K562 (cell line): ENCODE data around the gene EXT2. TPM values are rescaled to one million over a fixed set of nuclear protein-coding genes. Genes with fewer than 3 reads are reported as not detected.
A peak's percentile ranks its signal among the peaks of the same experiment; 100 is the strongest.

Experiments used
- ATF2 ChIP-seq: sonication (generic); formaldehyde crosslinking; IDR thresholded peaks from 2 replicates; pipeline ENCODE4 v1.8.1; 2022; ENCODE audit warnings: missing genetic modification reagents
- ATF7 ChIP-seq: fragments of 450-650 bp; IDR thresholded peaks from 2 replicates; pipeline ENCODE4 v1.7.1; 2014; ENCODE audit warnings: mild to moderate bottlenecking, moderate library complexity
- E2F1 ChIP-seq: sonication (generic); formaldehyde crosslinking; IDR thresholded peaks from 2 replicates; pipeline ENCODE4 v1.8.1; 2023; ENCODE audit warnings: mild to moderate bottlenecking, missing genetic modification reagents, moderate library complexity
- EGR1 ChIP-seq: fragments of 450-650 bp; conservative IDR thresholded peaks from 2 replicates; pipeline ENCODE4 v1.6.1; 2017; ENCODE audit warnings: mild to moderate bottlenecking
- ETV5 ChIP-seq: sonication (generic); formaldehyde crosslinking; IDR thresholded peaks from 2 replicates; pipeline ENCODE4 v1.4.0; 2020; ENCODE audit warnings: low read depth, mild to moderate bottlenecking, missing genetic modification reagents
- FOXA1 ChIP-seq: fragments of 450-650 bp; IDR thresholded peaks from 2 replicates; pipeline ENCODE4 v1.6.1; 2016; ENCODE audit warnings: mild to moderate bottlenecking, borderline replicate concordance
- HDAC6 ChIP-seq: IDR thresholded peaks from 2 replicates; pipeline ENCODE4 v1.6.1; 2012; ENCODE audit warnings: low read depth, mild to moderate bottlenecking, control low read depth, inconsistent platforms, low read length, moderate library complexity
- MCM3 ChIP-seq: fragments of 450-650 bp; IDR thresholded peaks from 2 replicates; pipeline ENCODE4 v1.6.1; 2016
- MEIS2 ChIP-seq: fragments of 450-650 bp; IDR thresholded peaks from 2 replicates; pipeline ENCODE4 v1.6.1; 2014; ENCODE audit warnings: mild to moderate bottlenecking; ENCODE audit not compliant: partially characterized antibody
- MYNN ChIP-seq, 2 experiments: sonication (generic); formaldehyde crosslinking in 1 of 2; IDR thresholded peaks; 2 replicates each; pipeline versions ENCODE4 v1.5.0 to v1.6.1; 2016 to 2020; ENCODE audit warnings: antibody characterized with exemption in 1 of 2, missing genetic modification reagents in 1 of 2
- NCOA1 ChIP-seq: fragments of 450-650 bp; IDR thresholded peaks from 2 replicates; pipeline ENCODE4 v1.6.1; 2016; ENCODE audit warnings: low read depth
- NFIC ChIP-seq: fragments of 450-650 bp; IDR thresholded peaks from 2 replicates; pipeline ENCODE4 v1.6.1; 2017; ENCODE audit warnings: mild to moderate bottlenecking, inconsistent platforms
- NR2C2 ChIP-seq, 2 experiments: fragments of 200-800 bp in 1 of 2; sonication (Bioruptor generic) in 1 of 2; sonication (generic) in 1 of 2; formaldehyde crosslinking in 1 of 2; IDR thresholded peaks; 2 replicates each; pipeline versions ENCODE4 v1.6.1 to v1.8.0; 2016 to 2022; ENCODE audit warnings: mild to moderate bottlenecking in 1 of 2, missing compliant biosample characterization in 1 of 2, missing genetic modification characterization in 1 of 2, missing genetic modification reagents in 1 of 2
- NRF1 ChIP-seq, 2 experiments: fragments of 450-650 bp; IDR thresholded peaks in 1 of 2; conservative IDR thresholded peaks in 1 of 2; 2 replicates each; pipeline ENCODE4 v1.6.1; 2014; ENCODE audit warnings: mild to moderate bottlenecking in 2 of 2
- PHB2 ChIP-seq: fragments of 450-650 bp; IDR thresholded peaks from 2 replicates; pipeline ENCODE4 v1.6.1; 2017; ENCODE audit warnings: low read depth
- POU5F1 ChIP-seq: fragments of 150-350 bp; IDR thresholded peaks from 2 replicates; pipeline ENCODE4 v1.6.1; 2014; ENCODE audit warnings: borderline replicate concordance, low read length, low read depth, mild to moderate bottlenecking; ENCODE audit not compliant: partially characterized antibody
- SNIP1 ChIP-seq: fragments of 450-650 bp; IDR thresholded peaks from 2 replicates; pipeline ENCODE4 v1.7.1; 2017; ENCODE audit warnings: low read depth, mild to moderate bottlenecking
- TAF15 ChIP-seq: fragments of 200-400 bp; formaldehyde crosslinking; IDR thresholded peaks from 2 replicates; pipeline ENCODE4 v1.6.1; 2017; ENCODE audit warnings: mild to moderate bottlenecking, low read depth, low read length, moderate library complexity
- ZC3H8 ChIP-seq: fragments of 450-650 bp; IDR thresholded peaks from 2 replicates; pipeline ENCODE4 v1.6.1; 2017
- ZNF165 ChIP-seq: fragments of 250-450 bp; sonication (Bioruptor Pico); IDR thresholded peaks from 2 replicates; pipeline ENCODE4 v1.4.0; 2020; ENCODE audit warnings: borderline replicate concordance
- ZNF444 ChIP-seq: fragments of 250-450 bp; sonication (Bioruptor Pico); IDR thresholded peaks from 2 replicates; pipeline ENCODE4 v1.4.0; 2020; ENCODE audit warnings: mild to moderate bottlenecking, moderate library complexity
- ZNF584 ChIP-seq: fragments of 200-800 bp; sonication (Bioruptor generic); IDR thresholded peaks from 2 replicates; pipeline ENCODE4 v1.6.1; 2016; ENCODE audit warnings: low read depth, mild to moderate bottlenecking, missing genetic modification characterization, missing compliant biosample characterization
- polyA plus RNA-seq, 8 experiments: library from polyadenylated mRNA; depleted of rRNA in 4 of 8; stranded (reverse) in 5 of 8; unstranded in 3 of 8; fragments of >200 nt; fragmentation: Nextera tagmentation in 2 of 8; fragmentation: Illumina TruSeq in 1 of 8; extraction: Ambion mirVana in 2 of 8; extraction: Trizol in 1 of 8; gene quantifications; 2 replicates each; pipeline versions ENCODE4 v1.2.1 to v1.2.3, GENCODE V29; 2011 to 2014; ENCODE audit warnings: inconsistent platforms in 1 of 8, missing spikeins in 1 of 8
- total RNA-seq, 7 experiments: library from RNA; depleted of rRNA in 6 of 7; stranded (reverse); fragments of >200 nt in 6 of 7; fragmentation: Illumina TruSeq in 2 of 7; extraction: Trizol in 2 of 7; gene quantifications; 2 replicates each; pipeline versions ENCODE4 v1.2.1 to v1.2.3, GENCODE V29; 2011 to 2021; ENCODE audit warnings: low replicate concordance in 1 of 7
- TF ChIP-seq, protein P1 (sequence below): fragments of 450-650 bp; conservative IDR thresholded peaks from 2 replicates; pipeline ENCODE4 v1.6.1; 2016; ENCODE audit warnings: missing genetic modification characterization, low read depth, mild to moderate bottlenecking, missing compliant biosample characterization, moderate library complexity
- TF ChIP-seq, protein P2 (sequence below): fragments of 450-650 bp; IDR thresholded peaks from 2 replicates; pipeline ENCODE4 v1.7.1; 2018; ENCODE audit warnings: mild to moderate bottlenecking, low read depth; ENCODE audit not compliant: partially characterized antibody

The EXT2 gene
- total and polyA plus RNA-seq, 9 of the 15 experiments (the other 6 are each of a cell fraction or from before 2014, with no cell fraction given), result 7.5 to 52.1 (median 38.1) TPM

DNA sequence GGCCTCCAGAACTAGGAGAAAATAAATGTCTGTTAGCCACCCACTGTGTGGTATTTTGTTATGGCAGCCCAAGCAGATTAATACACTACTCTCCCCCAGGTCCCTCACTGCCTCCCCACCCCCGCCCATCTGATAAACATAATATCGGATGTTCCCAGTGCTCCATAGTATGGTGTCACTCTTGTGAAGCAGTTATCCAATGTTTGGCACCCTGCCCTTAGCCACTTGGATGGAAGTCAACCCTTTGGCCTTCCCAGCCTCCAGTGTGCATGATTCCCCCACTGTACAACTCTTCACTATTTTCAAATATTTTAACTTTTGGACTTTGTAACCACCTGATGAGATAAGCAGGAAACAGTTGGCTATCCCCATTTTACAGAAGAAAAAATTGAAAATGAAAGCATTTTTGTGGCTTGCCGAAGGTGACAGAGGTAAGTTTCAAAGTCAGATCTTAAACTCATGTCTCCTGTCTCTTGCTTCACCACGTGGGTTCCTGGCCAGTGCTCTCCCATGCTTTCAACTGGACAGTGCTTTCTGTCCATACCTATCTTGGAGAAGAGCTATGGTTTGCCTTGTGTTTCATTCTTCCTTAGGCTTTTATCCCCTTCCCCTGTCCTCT is 161.3 kb downstream of the EXT2 start (continued):
- TF ChIP-seq, protein P1, sequence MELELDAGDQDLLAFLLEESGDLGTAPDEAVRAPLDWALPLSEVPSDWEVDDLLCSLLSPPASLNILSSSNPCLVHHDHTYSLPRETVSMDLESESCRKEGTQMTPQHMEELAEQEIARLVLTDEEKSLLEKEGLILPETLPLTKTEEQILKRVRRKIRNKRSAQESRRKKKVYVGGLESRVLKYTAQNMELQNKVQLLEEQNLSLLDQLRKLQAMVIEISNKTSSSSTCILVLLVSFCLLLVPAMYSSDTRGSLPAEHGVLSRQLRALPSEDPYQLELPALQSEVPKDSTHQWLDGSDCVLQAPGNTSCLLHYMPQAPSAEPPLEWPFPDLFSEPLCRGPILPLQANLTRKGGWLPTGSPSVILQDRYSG, result no peak
- TF ChIP-seq MCM3 (no peak), POU5F1 (no peak), HDAC6 (no peak), MYNN (IDR thresholded peaks at IDR 0.05) (no peak), MYNN (CRISPR knock-in tag; IDR thresholded peaks at IDR 0.05) (no peak), MEIS2 (no peak), ETV5 (CRISPR knock-in tag) (no peak), TAF15 (no peak), ZNF444 (CRISPR knock-in tag) (no peak), NR2C2 (CRISPR knock-in tag; IDR thresholded peaks at IDR 0.05) (no peak), NR2C2 (tag; IDR thresholded peaks at IDR 0.05) (0 out of 2 replicates have a peak, but pooled peaks have one; percentile 23), E2F1 (no peak), FOXA1 (no peak), NRF1 (conservative IDR thresholded peaks at IDR 0.05 in 1 of 2, IDR thresholded peaks at IDR 0.05 in 1 of 2) (no peak), NFIC (peak; percentile 72), NCOA1 (no peak), ATF2 (CRISPR knock-in tag) (no peak), ATF7 (no peak), EGR1 (peak; percentile 25; the same call in 1 of the 2 replicates), ZNF165 (CRISPR knock-in tag) (no peak), ZC3H8 (no peak), ZNF584 (CRISPR knock-in tag) (peak; percentile 71; the same call in 1 of the 2 replicates), SNIP1 (no peak), PHB2 (no peak)
- TF ChIP-seq, protein P2, sequence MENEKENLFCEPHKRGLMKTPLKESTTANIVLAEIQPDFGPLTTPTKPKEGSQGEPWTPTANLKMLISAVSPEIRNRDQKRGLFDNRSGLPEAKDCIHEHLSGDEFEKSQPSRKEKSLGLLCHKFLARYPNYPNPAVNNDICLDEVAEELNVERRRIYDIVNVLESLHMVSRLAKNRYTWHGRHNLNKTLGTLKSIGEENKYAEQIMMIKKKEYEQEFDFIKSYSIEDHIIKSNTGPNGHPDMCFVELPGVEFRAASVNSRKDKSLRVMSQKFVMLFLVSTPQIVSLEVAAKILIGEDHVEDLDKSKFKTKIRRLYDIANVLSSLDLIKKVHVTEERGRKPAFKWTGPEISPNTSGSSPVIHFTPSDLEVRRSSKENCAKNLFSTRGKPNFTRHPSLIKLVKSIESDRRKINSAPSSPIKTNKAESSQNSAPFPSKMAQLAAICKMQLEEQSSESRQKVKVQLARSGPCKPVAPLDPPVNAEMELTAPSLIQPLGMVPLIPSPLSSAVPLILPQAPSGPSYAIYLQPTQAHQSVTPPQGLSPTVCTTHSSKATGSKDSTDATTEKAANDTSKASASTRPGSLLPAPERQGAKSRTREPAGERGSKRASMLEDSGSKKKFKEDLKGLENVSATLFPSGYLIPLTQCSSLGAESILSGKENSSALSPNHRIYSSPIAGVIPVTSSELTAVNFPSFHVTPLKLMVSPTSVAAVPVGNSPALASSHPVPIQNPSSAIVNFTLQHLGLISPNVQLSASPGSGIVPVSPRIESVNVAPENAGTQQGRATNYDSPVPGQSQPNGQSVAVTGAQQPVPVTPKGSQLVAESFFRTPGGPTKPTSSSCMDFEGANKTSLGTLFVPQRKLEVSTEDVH, result no peak
